H1 (cell line): ENCODE measurements around the gene SHISA6. TPM values are rescaled to one million over a fixed set of nuclear protein-coding genes. Genes with fewer than 3 reads are reported as not detected.

Source experiments
- JUND ChIP-seq: IDR thresholded peaks from 2 replicates; pipeline ENCODE4 v1.6.1; 2011; ENCODE audit warnings: mild to moderate bottlenecking, improper control_type of control experiment, low read length
- MAFK ChIP-seq: IDR thresholded peaks from 2 replicates; pipeline ENCODE4 v1.6.1; 2012; ENCODE audit warnings: low read depth, mild to moderate bottlenecking, improper control_type of control experiment, low read length
- RBBP5 ChIP-seq: IDR thresholded peaks from 2 replicates; pipeline ENCODE4 v1.7.1; 2012; ENCODE audit warnings: low read depth, mild to moderate bottlenecking, inconsistent platforms, low read length, moderate library complexity, borderline replicate concordance
- SP1 ChIP-seq: IDR thresholded peaks from 2 replicates; pipeline ENCODE4 v1.6.1; 2011; ENCODE audit warnings: low read depth, low read length
- polyA plus RNA-seq, 7 experiments: library from polyadenylated mRNA; depleted of rRNA in 3 of 7; stranded (reverse) in 5 of 7; unstranded in 2 of 7; fragments of >200 nt in 5 of 7; fragments of 200-250 nt in 2 of 7; gene quantifications; 1 replicate in 5 of 7; 2 replicates in 1 of 7; 4 replicates in 1 of 7; pipeline versions ENCODE4 v1.2.1 to v1.2.3, GENCODE V29; 2011 to 2013; ENCODE audit warnings: missing spikeins in 2 of 7, mixed read lengths in 2 of 7
- total RNA-seq: library from RNA; stranded (reverse); fragmentation: NEBNext Ultra II Directional; extraction: Animal tissue kit (Norgen Biotek cat#: 25700); gene quantifications from 2 replicates; pipeline ENCODE4 v1.2.1, GENCODE V29; 2021

The SHISA6 gene
- total and polyA plus RNA-seq, 2 of the 8 experiments (the other 6 are each of a cell fraction or from before 2014, with no cell fraction given) = 2.9 to 4.8 TPM

- TF ChIP-seq MAFK (no peak), SP1 (no peak), JUND (no peak), RBBP5 (no peak)
These were observed 258.9 kb downstream of the SHISA6 start (continued) for GRCh38 chr17:11499881-11500280.
